Fibroblast of lung (primary cell): ENCODE measurements around the gene RAB5IF.

ENCODE experiments used
- EZH2 ChIP-seq: IDR thresholded peaks from 2 replicates; pipeline ENCODE4 v1.5.1; 2012; ENCODE audit warnings: low read length, control low read depth, mild to moderate bottlenecking; ENCODE audit errors: missing control alignments
- TF ChIP-seq, protein P1 (sequence below), 2 donors: IDR thresholded peaks in 1 of 2; conservative IDR thresholded peaks in 1 of 2; 1 replicate in 1 of 2; 2 replicates in 1 of 2; pipeline ENCODE4 v1.5.1; 2011 to 2012; ENCODE audit warnings: low read length in 2 of 2, control low read depth in 1 of 2, inconsistent platforms in 1 of 2, low read depth in 1 of 2, mild to moderate bottlenecking in 1 of 2

DNA sequence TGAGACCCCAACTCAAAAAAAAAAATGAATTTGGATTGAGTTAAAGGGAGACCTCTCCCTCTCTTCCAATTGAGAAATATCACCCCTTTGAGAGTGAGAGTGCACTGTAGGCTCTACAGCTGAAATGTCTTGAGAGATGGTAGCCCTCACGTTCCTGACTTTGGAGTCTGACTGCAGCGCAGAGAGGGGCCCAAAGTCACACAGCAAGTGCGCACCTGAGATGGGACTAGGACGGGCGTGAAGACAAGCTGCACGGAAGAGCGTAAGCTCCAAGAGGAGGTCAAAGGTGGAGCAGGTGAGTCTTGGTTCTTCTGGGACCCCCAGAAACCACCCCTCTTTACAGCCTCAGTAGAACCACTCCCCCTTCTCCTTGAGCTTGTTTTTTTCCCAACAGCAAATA, 39.8 kb downstream of the RAB5IF start:
- TF ChIP-seq EZH2 = no peak
- TF ChIP-seq, protein P1, sequence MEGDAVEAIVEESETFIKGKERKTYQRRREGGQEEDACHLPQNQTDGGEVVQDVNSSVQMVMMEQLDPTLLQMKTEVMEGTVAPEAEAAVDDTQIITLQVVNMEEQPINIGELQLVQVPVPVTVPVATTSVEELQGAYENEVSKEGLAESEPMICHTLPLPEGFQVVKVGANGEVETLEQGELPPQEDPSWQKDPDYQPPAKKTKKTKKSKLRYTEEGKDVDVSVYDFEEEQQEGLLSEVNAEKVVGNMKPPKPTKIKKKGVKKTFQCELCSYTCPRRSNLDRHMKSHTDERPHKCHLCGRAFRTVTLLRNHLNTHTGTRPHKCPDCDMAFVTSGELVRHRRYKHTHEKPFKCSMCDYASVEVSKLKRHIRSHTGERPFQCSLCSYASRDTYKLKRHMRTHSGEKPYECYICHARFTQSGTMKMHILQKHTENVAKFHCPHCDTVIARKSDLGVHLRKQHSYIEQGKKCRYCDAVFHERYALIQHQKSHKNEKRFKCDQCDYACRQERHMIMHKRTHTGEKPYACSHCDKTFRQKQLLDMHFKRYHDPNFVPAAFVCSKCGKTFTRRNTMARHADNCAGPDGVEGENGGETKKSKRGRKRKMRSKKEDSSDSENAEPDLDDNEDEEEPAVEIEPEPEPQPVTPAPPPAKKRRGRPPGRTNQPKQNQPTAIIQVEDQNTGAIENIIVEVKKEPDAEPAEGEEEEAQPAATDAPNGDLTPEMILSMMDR (conservative IDR thresholded peaks at IDR 0.05 in 1 of 2, IDR thresholded peaks at IDR 0.05 in 1 of 2; ENCODE audit: low read depth in 1 of 2, low read length in 2 of 2) = no peak
